ENCODE data around the gene COX7A1.
"Not testable (repeated sequence)": the region's sequence is repeated elsewhere in the genome, so short reads cannot be mapped to it uniquely, and the experiment has no call there.

COX7A1 gene

DNA sequence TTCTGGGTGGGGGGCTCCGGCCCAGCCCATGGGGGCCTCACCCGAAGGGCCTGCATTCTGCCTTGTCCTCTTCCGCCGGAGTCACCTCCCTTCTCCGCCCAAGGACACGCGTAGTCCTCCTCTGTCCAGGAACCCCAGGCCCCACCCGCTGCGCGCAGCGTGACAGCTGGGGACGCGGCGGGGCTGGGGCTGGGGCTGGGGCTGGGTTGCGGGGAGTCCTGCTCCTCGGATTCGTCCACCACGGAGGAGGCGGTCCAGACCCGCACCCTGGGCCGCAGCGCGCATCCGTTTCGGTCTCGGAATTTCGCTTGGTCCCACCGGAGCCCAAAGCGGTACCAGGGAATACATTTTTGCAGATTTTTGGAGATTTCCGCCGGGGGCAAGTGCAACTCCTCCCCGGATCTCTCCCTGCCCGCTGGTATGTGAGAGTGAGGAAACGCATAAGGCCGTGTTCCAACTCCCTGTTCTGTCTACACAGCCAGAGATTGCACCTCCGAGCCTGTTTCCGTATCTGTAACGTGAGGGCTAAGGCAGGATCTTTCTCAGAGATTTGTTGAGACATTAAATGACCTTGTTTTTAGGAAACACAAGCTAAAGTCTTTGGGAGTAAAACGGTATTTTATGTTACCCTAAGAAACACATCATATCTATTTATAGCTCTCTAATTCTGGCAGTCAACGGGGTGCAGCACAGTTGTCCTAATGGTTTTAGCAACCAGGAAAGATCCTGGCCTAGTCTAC is at the start of gene COX7A1:
COX7A1 (minus strand) TSS at position 96 of the 740 bp plus-strand sequence; CDS start at position 56, 40 bp downstream.
- no peak for FAIRE-seq

DNA sequence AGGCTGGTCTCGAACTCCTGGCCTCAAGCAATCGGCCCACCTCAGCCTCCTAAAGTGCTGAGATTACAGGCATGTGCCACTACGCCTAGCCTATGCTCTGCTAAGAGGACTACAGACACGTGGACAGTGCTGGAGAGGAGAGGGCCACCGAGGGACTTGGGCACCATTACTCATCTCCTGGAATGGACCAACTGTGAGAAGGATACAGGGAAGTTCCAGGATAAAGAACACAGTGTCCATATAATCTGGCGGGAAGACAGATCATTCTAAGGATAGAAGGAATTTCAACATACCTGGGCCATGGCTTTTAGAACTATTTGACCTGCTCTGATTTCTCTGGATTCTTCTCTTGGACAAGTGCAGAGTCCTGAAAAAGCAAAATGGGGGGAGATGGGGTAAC is 49.4 kb upstream of the COX7A1 start:
- no peak for FAIRE-seq

DNA sequence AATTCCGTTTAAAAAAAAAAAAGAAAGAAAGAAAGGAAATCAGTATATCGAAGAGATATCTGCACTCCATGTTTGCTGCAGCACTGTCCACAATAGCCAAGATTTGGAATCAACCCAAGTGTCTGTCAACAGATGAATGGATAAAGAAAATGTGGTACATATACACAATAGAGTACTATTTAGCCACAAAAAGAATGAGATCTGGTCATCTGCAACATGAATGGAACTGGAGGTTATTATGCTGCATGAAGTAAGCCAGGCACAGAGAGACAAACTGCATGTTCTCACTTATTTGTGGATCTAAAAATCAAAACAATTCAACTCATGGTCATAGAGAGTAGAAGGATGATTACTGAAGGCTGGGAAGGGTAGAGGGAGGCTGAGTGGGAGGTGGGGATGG is 45.9 kb upstream of the COX7A1 start:
- FAIRE-seq = no peak

DNA sequence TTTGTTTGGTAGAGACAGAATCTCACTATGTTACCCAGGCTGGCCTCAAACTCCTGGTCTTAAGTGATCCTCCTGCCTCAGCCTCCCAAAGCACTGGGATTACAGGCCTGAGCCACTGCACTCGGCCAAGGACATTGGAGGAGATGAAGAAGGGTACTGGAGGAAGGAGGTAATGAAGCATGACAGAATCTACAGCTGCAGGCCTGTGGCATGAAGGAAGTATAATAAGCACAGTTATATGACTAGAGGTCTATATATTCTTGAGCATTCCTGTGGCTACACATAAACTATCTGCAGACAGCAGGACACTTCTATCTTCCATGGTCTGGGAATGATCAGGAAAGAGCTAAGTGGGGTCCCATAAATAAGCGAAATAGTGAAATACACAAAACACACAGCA is 44.0 kb upstream of the COX7A1 start:
- FAIRE-seq = no peak

DNA sequence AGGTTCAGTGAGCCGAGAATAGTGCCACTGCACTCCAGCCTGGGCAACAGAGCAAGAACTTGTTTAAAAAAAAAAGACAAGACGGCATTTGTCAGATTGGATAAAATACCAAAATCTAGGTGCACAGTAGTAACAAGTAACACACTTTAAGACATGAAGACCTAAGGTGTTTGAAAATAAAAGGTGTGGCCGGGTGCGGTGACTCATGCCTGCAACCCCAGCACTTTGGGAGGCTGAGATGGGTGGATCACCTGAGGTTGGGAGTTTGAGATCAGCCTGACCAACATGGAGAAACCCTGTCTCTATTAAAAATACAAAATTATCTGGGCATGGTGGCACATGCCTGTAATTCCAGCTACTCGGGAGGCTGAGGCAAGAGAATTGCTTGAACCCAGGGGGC is 34.5 kb upstream of the COX7A1 start:
- not testable (repeated sequence) for FAIRE-seq

DNA sequence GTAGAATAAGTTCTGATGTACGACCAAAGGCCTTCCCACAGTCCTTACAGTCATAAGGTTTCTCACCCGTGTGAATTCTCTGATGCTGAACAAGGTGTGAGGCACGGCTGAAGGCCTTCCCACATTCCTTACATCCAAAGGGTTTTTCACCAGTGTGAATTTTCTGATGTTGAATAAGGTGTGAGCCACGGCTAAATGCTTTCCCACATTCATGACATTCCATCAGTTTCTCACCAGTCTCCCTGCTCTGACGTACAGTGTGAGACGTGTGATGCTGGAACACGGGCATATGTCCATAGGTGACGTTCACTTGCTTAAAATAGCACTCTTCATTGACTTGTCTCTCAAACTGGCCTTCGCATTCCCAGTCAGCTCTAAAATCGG is 31.0 kb upstream of the COX7A1 start:
- no peak for FAIRE-seq

DNA sequence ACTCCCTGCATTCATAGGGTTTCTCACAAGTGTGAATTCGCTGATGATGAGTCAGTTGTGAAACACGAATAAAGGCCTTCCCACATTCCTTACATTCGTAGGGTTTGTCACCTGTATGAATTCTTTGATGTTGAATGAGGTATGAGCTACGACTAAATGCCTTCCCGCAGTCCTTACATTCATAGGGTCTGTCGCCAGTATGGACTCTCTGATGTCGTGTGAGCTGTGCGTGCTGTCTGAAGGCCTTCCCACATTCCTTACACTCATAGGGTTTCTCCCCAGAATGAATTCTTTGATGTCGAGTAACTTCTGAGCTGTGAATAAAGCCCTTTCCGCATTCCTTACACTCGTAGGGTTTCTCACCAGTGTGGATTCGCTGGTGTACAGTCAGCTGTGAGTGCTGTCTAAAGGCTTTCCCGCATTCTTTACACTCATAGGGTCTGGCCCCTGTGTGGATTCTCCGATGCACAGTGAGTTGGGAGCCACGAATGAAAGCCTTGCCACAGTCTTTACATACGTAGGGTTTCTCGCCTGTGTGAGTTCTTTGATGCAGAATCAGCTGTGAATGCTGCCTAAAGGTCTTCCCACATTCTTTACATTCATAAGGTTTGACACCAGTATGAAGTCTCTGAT is 30.5 kb upstream of the COX7A1 start:
- no peak for FAIRE-seq

DNA sequence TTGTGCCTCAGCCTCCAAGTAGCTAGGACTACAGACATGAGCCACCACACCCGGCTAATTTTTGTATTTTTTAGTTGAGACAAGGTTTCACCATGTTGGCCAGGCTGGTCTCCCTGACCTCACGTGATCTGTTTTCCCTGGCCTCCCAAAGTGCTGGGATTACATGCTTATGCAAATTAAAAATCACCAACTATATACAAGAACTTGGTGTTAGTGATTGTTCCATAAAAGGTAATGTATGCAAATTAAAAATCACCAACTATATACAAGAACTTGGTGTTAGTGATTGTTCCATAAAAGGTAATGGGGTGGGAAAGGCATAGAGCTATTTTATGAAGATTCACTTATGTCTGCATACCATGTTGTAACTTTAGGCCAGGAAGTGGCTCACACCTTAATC is 26.8 kb upstream of the COX7A1 start:
- not testable (repeated sequence) for FAIRE-seq

DNA sequence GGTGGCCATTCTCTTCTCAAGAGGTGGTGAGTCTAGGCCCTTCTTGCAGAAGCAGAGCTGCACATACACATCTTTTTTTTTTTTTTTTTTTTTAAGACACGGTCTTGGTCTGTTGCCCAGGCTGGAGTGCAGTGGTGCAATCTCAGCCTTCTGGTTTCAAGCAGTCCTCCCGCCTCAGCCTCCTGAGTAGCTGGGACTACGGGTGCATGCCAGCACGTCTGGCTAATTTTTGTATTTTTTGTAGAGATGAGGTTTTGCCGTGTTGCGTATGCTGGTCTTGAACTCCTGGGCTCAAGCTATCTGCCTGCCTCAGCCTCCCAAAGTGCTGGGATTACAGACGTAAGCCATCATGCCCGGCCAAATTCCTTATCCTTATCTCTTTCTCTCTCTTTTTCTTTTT is 21.6 kb upstream of the COX7A1 start:
- FAIRE-seq = not testable (repeated sequence)

DNA sequence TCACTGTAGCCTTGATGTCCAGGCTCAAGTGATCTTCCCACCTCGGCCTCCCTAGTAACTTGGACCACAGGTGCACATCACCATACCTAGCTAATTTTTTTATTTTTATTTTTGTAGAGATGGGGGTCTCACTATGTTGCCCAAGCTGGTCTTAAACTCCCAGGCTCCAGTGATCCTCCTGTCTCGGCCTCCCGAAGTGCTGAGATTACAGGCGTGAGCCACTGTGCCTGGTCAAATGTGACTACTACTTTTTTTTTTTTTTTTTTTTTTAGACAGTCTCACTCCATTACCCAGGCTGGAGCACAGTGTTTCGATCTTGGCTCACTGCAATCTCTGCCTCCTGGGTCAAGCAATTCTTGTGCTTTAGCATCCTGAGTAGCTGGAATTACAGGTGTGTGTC is 20.6 kb upstream of the COX7A1 start:
- FAIRE-seq = no peak

DNA sequence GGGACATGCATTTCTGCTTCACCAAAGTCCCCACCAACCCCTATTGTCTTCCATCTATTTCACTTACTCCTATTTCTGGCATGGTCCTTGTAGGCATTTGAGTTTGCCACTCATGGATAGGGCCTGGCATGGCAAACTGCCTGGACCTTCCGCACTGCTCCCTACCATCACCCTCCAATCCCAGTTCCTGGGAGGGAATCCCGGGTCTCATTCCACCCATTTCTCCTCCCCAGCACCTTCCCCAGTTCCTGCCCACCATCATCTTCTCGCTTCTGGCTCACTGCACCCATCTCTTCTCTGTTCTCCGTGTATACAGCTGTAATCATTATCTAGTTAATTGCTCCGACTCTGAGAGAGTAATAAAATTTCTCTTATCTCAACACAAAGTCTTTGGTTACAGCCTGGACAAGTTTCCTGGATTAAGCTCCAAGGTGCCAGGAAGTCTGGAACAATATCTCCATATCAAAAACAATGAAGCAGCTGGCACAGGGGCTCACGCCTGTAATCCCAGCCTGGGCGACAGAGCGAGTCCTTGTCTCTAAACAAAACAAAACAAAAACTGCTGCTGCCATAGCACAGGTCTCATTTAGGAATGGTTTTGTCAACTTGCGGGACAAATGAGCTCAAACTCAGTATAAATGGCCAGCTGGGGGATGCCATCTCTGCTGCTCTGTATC is 17.0 kb upstream of the COX7A1 start:
- no peak for FAIRE-seq

DNA sequence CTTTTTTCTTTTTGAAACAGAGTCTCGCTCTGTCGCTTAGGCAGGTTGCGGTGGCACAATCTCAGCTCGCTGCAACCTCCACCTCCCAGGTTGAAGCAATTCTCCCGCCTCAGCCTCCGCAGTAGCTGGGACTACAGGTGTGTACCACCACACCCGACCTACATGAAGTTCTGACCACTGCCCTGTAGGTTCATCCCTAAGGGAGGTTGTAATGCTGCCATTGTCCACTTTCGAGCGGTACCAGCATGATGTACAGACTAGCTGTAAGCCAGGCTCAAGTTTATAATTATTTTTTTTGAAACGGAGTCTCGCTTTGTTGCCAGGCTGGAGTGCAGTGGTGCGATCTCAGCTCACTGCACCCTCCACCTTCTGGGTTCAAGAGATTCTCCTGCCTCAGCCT is 11.6 kb upstream of the COX7A1 start:
- FAIRE-seq = no peak

DNA sequence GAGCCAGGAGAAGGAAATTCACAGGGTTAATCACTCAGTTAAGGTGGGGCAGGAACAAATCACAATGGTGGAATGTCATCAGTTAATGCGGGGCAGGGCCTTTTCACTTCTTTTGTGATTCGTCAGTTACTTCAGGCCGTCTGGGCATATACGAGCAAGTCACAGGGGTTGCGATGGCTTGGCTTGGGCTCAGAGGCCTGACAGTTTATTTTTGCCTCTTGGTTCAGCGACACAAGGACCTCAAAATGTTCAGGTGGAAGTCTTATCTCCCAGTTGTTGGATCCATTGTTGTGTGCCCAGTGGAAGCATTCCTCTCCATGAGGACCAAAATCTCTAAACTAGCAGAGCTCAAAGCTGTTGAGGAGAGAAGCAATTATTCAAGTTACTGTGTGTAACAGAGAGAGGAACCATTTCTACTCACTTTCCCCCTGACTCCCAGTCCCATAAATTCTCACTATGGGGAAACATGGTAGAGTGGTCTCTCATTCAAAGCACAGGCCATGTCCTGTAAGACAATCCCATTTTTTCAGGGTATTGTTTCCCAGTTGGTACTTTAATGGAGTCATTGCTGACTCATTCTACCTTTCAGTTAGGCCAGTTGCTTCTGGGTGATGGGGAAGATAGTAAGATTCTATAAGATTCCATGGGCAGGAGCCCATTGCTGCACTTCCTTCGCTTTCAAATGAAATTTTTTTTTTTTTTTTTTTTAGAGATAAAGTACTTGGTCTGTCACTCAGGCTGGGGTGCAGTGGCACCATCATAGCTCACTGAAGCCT is 8.8 kb upstream of the COX7A1 start:
- FAIRE-seq = no peak

DNA sequence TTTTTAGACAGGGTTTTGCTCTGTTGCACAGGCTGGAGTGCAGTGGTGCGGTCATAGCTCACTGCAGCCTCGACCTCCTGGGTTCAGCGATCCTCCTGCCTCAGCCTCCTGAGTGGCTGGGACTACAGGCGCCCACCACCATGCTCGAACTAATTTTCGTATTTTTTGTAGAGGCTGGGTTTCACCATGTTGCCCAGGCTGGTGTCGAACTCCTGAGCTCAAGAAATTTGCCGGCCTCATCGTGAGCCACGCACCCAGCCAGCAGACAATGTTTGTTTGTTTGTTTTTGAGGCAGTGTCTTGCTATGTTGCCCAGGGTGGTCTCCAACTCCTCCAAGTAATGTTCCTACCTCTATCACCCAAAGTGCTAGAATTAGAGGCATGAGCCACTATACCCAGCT is 879 bp upstream of the COX7A1 start:
- no peak for FAIRE-seq

DNA sequence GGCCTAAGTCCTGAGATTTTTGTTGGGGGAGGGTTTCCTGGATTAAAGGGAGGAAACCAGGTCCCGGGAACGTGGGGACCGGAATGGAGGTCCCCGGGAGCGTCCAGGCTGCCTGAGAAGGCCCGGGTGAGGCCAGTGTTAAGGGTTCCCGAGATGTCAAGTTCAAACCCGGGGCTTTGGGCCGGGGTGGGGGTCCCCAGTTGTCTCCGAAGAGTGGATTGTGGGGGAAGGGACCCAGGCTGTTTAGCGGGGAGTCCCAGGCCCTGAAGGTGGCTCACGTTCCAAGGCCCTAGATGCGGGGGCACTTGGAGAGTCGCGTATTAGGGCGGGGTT is 262 bp downstream of the COX7A1 start:
- FAIRE-seq = no peak

DNA sequence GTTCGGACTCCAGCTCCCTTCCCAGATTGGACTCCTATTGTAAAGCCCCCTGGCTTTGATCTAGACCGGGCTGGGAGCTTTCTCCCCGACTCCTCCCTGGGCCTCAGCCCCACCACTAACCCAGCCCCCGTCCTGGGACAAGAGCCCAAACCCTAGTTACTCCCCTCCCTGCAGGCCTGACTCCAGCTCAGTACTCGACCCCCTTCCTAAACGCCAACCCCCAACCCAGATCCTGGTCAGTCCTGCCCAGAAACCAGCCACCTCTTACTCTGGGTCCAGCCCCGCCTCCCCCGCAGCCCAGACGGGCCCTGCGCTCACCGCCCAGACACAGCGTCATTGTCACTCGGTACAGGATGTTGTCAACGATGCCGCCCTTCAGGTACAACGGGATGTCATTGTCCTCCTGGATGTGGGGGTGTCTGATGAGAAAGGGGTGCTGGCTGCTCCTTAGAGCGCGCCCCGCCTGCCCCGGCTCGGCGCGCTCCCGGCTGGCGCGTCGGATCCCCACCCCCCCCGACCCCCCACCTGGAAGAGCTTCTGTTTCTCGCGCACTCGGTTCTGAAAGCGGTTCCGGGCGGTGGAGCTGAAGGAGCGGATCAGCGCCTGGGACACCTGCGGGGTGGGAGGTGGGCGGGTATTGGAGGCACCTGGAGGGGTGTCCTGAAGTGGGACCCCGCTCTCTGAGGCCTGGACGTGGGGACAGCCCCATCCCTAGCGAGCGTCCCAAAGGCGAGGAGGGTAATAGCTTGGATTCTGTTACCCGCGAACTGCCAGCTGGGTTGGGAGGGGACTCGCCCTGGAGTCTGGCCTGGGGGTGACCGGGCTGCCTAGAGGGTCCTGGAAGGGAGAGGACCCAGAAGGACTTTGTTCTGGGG is 866 bp downstream of the COX7A1 start:
- no peak for FAIRE-seq

DNA sequence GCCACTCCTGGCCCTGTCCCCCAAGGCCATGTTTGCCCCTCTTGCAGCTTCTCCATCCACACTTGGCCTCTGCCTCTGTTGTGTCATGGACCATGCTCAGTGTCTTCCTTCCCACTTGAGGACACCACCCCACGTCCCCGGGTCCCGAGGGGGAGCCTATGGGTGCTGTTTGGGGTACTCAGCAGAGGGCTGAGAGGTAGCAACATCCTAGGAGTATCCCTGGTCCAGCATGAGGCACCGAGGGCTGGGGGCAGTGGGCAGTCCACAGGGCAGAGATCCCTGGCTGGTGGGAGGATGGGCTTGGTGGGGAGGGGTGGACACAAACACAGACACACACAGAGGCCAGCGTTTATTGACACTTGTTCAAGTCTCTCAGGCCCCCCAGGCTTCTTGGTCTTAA is 1.7 kb downstream of the COX7A1 start:
- FAIRE-seq = no peak

DNA sequence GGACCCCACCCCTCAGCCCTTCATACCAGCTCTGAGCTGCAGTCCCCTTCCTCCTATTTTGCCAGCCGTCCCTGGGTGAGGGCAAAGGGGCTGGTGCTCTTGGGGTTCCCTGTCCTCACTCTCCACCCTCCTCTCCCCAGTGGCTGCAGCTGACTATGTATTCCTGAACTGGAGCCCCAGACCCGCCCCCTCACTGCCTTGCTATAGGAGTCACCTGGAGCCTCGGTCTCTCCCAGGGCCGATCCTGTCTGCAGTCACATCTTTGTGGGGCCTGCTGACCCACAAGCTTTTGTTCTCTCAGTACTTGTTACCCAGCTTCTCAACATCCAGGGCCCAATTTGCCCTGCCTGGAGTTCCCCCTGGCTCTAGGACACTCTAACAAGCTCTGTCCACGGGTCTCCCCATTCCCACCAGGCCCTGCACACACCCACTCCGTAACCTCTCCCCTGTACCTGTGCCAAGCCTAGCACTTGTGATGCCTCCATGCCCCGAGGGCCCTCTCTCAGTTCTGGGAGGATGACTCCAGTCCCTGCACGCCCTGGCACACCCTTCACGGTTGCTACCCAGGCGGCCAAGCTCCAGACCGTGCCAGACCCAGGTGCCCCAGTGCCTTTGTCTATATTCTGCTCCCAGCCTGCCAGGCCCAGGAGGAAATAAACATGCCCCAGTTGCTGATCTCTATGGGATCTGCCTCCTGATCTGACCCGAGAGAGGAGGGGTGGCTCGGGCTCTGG is 2.4 kb downstream of the COX7A1 start:
- no peak for FAIRE-seq

DNA sequence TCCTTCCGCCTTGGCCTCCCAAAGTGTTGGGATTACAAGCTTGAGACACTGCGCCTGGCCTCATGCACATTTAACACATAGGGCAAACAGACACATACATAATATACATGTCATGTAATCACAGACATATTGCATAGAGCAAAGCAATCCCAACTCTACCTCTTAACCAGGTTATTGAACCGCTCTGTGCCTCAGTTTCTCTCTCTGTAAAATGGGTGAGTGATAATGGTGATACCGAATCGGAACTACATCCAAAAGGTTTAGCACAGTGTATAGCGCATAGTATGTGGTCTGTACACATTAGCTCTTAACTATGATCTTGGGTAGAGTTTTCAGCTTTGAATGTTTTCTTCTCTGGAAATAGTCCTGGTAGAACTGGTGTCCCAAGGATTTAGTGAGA is 7.6 kb downstream of the COX7A1 start:
- FAIRE-seq = no peak

DNA sequence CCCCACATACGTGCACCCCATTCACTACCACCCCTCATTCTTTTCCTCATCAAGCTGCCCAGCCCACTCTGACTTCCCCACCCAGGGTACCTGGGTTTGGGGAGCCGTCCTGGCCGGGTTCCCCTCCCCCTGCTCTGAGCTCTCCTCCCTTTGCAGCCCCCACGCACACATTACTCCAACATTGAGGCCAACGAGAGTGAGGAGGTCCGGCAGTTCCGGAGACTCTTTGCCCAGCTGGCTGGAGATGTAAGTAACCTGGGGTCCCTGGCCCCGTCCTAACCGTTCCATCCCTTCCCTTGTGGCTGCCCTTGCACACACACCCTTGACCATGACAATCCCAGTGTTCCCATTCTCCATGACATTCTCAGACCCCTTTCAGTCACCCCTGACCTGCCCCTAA is 9.8 kb downstream of the COX7A1 start:
- no peak for FAIRE-seq

DNA sequence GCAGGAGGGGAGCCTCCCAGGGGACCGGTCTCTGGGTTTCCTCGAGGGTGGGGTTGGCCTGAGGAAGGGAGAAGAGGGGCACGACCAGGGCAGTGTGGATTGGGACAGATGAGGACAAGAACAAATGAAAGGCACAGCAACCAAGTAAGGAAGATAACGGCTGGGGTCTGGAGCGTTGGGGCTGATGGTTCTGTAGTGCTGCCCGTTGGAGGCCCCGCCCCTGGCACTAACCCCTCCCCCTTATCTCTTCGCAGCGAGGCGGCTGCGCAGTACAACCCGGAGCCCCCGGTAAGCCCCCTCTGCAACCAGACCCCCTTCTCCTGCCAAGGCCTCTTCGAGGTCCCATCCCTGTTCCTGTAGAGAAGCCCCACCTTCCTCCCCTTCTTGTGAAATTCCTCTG is 10.2 kb downstream of the COX7A1 start:
- no peak for FAIRE-seq

Data from islet of Langerhans (tissue), 1 donor.